ENCODE data around the gene ZNF142. TPM values are rescaled to one million over a fixed set of nuclear protein-coding genes. Genes with fewer than 3 reads are reported as not detected.

ZNF142 gene
- total and polyA plus RNA-seq, 9 of the 15 experiments (the other 6 are each of a cell fraction or from before 2014, with no cell fraction given): 0.50 to 26.1 (median 4.5) TPM

DNA sequence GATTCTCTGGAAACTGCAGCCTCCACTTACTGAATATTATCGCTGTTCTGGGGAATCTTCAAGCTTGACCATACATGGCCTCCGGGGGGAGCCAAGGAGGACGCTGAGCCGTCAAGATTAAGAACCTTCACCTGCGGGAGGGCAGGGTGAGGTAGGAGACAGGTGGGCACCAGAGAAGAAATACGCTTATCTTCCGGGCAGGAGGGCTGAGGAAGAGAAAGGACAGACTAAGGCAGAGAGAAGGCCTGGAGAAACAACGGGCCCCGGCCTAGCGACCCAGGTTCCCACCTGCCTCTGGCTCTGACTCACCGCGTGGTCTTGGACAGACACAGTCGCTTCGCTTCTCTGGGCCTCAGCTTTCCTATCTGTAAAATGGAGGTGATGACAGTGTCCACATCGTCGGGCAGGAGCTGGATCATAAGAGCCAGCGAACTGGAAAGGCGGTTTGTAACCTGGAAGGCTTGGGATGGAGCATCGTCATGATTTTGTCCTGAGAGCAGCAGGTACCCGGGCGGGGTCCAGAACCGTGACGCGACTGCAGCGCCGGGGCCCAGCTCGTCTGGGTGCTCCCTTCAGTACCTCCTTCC, 659 bp downstream of the ZNF142 start:
- FAIRE-seq (peak; percentile 84), ATAC-seq (peak; percentile 82), DNase-seq (ENCODE audit: extremely low read depth in 1 of 4, low spot score in 3 of 4) (peak; percentile 51 to 77 (median 60))
- Histone ChIP-seq H3K4me3 (peak overlapping the region; percentile 61), H3K9ac (ENCODE audit: insufficient read depth in 1 of 2, low read depth in 2 of 2, low read length in 2 of 2) (peak overlapping the region; percentile 91 to 96), H2AFZ (ENCODE audit: low read depth, low read length) (peak overlapping the region; percentile 84), H3K9me1 (ENCODE audit: control insufficient read depth, insufficient read depth, low read length) (peaks cover 7% of the 10 kb centered on the region), H3K27ac (ENCODE audit: extremely low read depth, low read depth, low read length) (peak overlapping the region; percentile 49), H3K27me3 (ENCODE audit: control insufficient read depth in 2 of 2, insufficient read depth in 2 of 2, low read length in 2 of 2) (no peaks in the 10 kb centered on the region), H4K20me1 (replicated peaks; ENCODE audit: control insufficient read depth, insufficient read depth, low read length) (no peaks in the 10 kb centered on the region), H3K4me1 (replicated peaks in 1 of 2; ENCODE audit: control insufficient read depth in 2 of 2, insufficient read depth in 2 of 2, low read length in 2 of 2) (peaks cover 6 to 17% of the 10 kb centered on the region in 2 experiments; a peak in 3 of 5 replicates), H3K9me3 (replicated peaks; ENCODE audit: control insufficient read depth, insufficient read depth, low read depth, low read length) (no peaks in the 10 kb centered on the region), H3K4me2 (ENCODE audit: insufficient read depth, low read length) (peak overlapping the region; percentile 99), H3K79me2 (ENCODE audit: control insufficient read depth, insufficient read depth, low read length) (peaks cover 32% of the 10 kb centered on the region), H3K36me3 (ENCODE audit: control insufficient read depth, insufficient read depth, low read length) (peaks cover 69% of the 10 kb centered on the region; the same call in 2 of the 3 replicates)
- CTCF ChIA-PET (ENCODE audit: low intra/inter-chr PET ratio): interaction anchor here (1.8 to 3.1 kb wide), 2 partner anchors 29 to 189 kb away, joined by 8 to 32 read pairs; no protein-coding TSS in a partner anchor
- POLR2A ChIA-PET: interaction anchor here (0.6 to 1.9 kb wide), 11 partner anchors 9 to 729 kb away, joined by 3 to 10 read pairs (median 4); partner anchors contain the start of gene DNPEP
- in situ Hi-C loops (cut with MboI): no loop called here
- WGBS (ENCODE audit: insufficient coverage, low coverage, missing lambda C conversion rate): 0% methylated on average over 21 of the region's 27 CpGs
- BruUV-seq (replicated peaks): TSS peak; percentile 78
- intact Hi-C loops (cut with micrococcal nuclease): loop anchor here (1.0 to 2.0 kb wide), 2 partner anchors 29 to 188 kb away; no protein-coding TSS in a partner anchor
- 0 out of 2 replicates have a peak, but pooled peaks have one; percentile 20 for TF ChIP-seq ATF3 (IDR thresholded peaks at IDR 0.05)
- TF ChIP-seq ATF3 (CRISPR knock-in tag; conservative IDR thresholded peaks at IDR 0.05): no peak
- no peak for TF ChIP-seq CHD1 (IDR thresholded peaks at IDR 0.05; ENCODE audit: low read length)
- no peak for TF ChIP-seq ETV1 (tag; conservative IDR thresholded peaks at IDR 0.05; ENCODE audit: low read depth)
- TF ChIP-seq, protein P1, sequence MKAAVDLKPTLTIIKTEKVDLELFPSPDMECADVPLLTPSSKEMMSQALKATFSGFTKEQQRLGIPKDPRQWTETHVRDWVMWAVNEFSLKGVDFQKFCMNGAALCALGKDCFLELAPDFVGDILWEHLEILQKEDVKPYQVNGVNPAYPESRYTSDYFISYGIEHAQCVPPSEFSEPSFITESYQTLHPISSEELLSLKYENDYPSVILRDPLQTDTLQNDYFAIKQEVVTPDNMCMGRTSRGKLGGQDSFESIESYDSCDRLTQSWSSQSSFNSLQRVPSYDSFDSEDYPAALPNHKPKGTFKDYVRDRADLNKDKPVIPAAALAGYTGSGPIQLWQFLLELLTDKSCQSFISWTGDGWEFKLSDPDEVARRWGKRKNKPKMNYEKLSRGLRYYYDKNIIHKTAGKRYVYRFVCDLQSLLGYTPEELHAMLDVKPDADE (conservative IDR thresholded peaks at IDR 0.05; ENCODE audit: control insufficient read depth, low read depth, low read length): peak; percentile 51; the same call in 1 of the 2 replicates
- no peak for TF ChIP-seq BCL6 (CRISPR knock-in tag; IDR thresholded peaks at IDR 0.05)
- 0 out of 2 replicates have a peak, but pooled peaks have one; percentile 36 for TF ChIP-seq ZNF431 (CRISPR knock-in tag; IDR thresholded peaks at IDR 0.05)
- TF ChIP-seq, protein P2, sequence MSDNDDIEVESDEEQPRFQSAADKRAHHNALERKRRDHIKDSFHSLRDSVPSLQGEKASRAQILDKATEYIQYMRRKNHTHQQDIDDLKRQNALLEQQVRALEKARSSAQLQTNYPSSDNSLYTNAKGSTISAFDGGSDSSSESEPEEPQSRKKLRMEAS (CRISPR knock-in tag; IDR thresholded peaks at IDR 0.05): peak; percentile 33; the same call in 1 of the 2 replicates
- peak; percentile 42 to 55 for TF ChIP-seq RAD21 (CRISPR knock-in tag; conservative IDR thresholded peaks at IDR 0.05 in 1 of 2, IDR thresholded peaks at IDR 0.05 in 1 of 2)
- no peak for TF ChIP-seq GATA2 (CRISPR knock-in tag; IDR thresholded peaks at IDR 0.05)
- no peak for TF ChIP-seq HOMEZ (CRISPR knock-in tag; IDR thresholded peaks at IDR 0.05)
- no peak for TF ChIP-seq ZNF644 (tag; IDR thresholded peaks at IDR 0.05; ENCODE audit: low read depth)
- no peak for TF ChIP-seq GABPB1 (CRISPR knock-in tag; IDR thresholded peaks at IDR 0.05)
- TF ChIP-seq ZEB2 (IDR thresholded peaks at IDR 0.05): peak; percentile 66
- no peak; a peak in 1 of 4 replicates for TF ChIP-seq MAZ (CRISPR knock-in tag; conservative IDR thresholded peaks at IDR 0.05 in 1 of 2, IDR thresholded peaks at IDR 0.05 in 1 of 2)
- TF ChIP-seq SAP30 (IDR thresholded peaks at IDR 0.05; ENCODE audit: borderline replicate concordance, insufficient read depth, low read depth, low read length, poor library complexity, severe bottlenecking): peak; percentile 85
- peak; percentile 53 for TF ChIP-seq FOSL1 (tag; conservative IDR thresholded peaks at IDR 0.05)

All from K562 (cell line).